Colonic mucosa (tissue), 4 donors: ENCODE results near the gene SKOR1. TPM values are rescaled to one million over a fixed set of nuclear protein-coding genes. Genes with fewer than 3 reads are reported as not detected.

Experiments
- DNase-seq: peaks from one replicate; pipeline ENCODE4 v3.0.0-alpha.2; 2020
- H3K27ac ChIP-seq: fragments of 200-600 bp; one replicate; pipeline ENCODE4 v1.8.0; 2021
- H3K27me3 ChIP-seq: fragments of 200-600 bp; one replicate; pipeline ENCODE4 v1.8.0; 2021
- H3K36me3 ChIP-seq: fragments of 200-600 bp; one replicate; pipeline ENCODE4 v1.8.0; 2021
- H3K4me1 ChIP-seq: fragments of 200-600 bp; one replicate; pipeline ENCODE4 v1.8.0; 2021; ENCODE audit warnings: mild to moderate bottlenecking
- H3K4me3 ChIP-seq: fragments of 200-600 bp; one replicate; pipeline ENCODE4 v1.8.0; 2021
- H3K9ac ChIP-seq, 2 donors: one replicate each; pipeline ENCODE4 v1.7.0; 2013; ENCODE audit warnings: control low read depth in 2 of 2, low read depth in 2 of 2, low read length in 2 of 2
- H3K9me3 ChIP-seq: fragments of 200-600 bp; one replicate; pipeline ENCODE4 v1.8.0; 2021
- CTCF ChIP-seq: fragments of 200-600 bp; IDR thresholded peaks from one replicate; pipeline ENCODE4 v1.8.0; 2022; ENCODE audit warnings: antibody characterized with exemption, mild to moderate bottlenecking
- intact Hi-C: fragments of 100-400 bp; cut with DNase I; formaldehyde crosslinking; loops from one replicate; pipeline ENCODE4 v1.14.1; 2022
- total RNA-seq, 2 donors: library from RNA; stranded (reverse); fragmentation: NEBNext Ultra II Directional in 1 of 2; extraction: Animal tissue kit (Norgen Biotek cat#: 25700) in 1 of 2; gene quantifications; one replicate each; pipeline ENCODE4 v1.2.1, GENCODE V29; 2021
- donor health status: healthy.
- donor health status: DM: no; HTN: no; CAD: no.
- donor health status: DM: no; HTN: no; CAD: no.

The SKOR1 gene
- total RNA-seq, 2 donors from 2014 or later = 0.10 to 0.19 TPM

- TF ChIP-seq CTCF = no peak
- no peak overlapping the region for H3K27ac ChIP-seq
- intact Hi-C loops = no loop called here
- H3K27me3 ChIP-seq = no peaks in the 10 kb centered on the region
- H3K36me3 ChIP-seq = no peaks in the 10 kb centered on the region
- no peak overlapping the region for H3K9ac ChIP-seq
- H3K4me3 ChIP-seq = no peak overlapping the region
- H3K9me3 ChIP-seq = no peaks in the 10 kb centered on the region
- no peak for DNase-seq
- peaks cover 6% of the 10 kb centered on the region for H3K4me1 ChIP-seq
These were observed 36.7 kb downstream of the SKOR1 start for GRCh38 chr15:67861983-67862382.

DNA sequence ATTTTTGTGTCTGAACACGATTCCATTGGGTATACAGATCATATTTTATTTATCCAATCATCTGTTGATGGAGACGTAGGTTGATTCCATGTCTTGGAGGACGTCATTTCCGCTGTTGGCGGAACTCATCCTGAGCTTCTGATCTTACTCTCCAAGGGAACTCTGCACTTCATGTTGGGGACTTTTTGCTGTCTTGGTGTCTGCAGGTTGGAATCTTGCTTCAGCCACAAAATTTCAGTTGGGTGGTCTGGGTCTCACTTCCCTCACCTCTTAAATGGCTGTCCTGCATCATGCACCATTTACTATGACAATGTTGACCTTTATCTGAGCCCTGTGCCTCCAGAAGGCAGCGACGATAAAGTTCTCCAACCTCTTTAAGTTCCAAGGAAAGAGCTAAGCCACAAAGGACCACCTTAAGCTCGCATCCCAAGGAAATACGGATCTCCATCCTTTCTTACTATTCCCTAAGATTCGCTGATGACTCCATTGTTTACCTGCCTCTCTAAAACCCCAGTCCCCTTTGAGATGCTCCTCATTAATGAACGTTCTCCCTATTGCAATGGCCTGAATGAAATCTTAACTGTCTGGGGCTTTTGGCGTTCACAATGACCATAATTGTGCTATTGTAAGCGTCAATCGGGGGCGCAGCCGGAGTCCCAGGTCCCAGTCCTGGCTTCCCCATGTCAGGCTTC, 37.6 kb downstream of the SKOR1 start:
- Histone ChIP-seq H3K9me3 (no peaks in the 10 kb centered on the region), H3K4me3 (peak overlapping the region; percentile 56), H3K27me3 (no peaks in the 10 kb centered on the region), H3K36me3 (no peaks in the 10 kb centered on the region), H3K27ac (no peak overlapping the region), H3K4me1 (peaks cover 6% of the 10 kb centered on the region), H3K9ac (peak overlapping the region in 1 of 2 donors; percentile 68)
- no peak for DNase-seq
- TF ChIP-seq CTCF = no peak
- intact Hi-C loops = loop anchor here (1.0 kb wide), 1 partner anchor 292 kb away; no protein-coding TSS in a partner anchor

GRCh38 chr15:67863442-67863987, 38.2 kb downstream of the SKOR1 start:
- H3K4me3 ChIP-seq = peak overlapping the region; percentile 56
- peak; percentile 73 for DNase-seq
- peaks cover 6% of the 10 kb centered on the region for H3K4me1 ChIP-seq
- no peaks in the 10 kb centered on the region for H3K36me3 ChIP-seq
- intact Hi-C loops = loop anchor here (1.0 kb wide), 1 partner anchor 292 kb away; no protein-coding TSS in a partner anchor
- TF ChIP-seq CTCF = peak; percentile 90
- H3K9me3 ChIP-seq = no peaks in the 10 kb centered on the region
- H3K27me3 ChIP-seq = no peaks in the 10 kb centered on the region
- no peak overlapping the region for H3K27ac ChIP-seq
- H3K9ac ChIP-seq = peak overlapping the region in 1 of 2 donors; percentile 68

DNA sequence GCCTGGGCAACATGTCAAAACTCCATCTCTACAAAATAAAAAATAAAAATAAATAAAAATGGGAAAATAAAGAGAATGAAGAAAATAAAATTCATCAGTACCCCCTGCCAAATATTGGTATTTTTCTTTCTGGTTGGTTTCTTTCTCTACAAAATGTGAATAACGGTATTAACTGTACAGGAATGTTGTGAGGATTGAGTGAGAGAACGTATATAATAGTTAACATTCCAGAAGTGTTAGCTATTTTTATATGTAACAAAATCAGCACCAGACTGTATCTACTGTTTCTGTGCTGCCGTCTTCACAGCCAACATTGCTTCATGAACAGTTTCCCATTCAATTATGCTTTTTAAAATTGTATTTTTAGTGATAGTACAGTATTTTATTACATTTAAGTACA, 40.0 kb downstream of the SKOR1 start:
- H3K9ac ChIP-seq = no peak overlapping the region
- no peaks in the 10 kb centered on the region for H3K9me3 ChIP-seq
- no peak overlapping the region for H3K27ac ChIP-seq
- DNase-seq = no peak
- H3K4me3 ChIP-seq = no peak overlapping the region
- H3K36me3 ChIP-seq = no peaks in the 10 kb centered on the region
- no peaks in the 10 kb centered on the region for H3K27me3 ChIP-seq
- H3K4me1 ChIP-seq = peaks cover 6% of the 10 kb centered on the region
- no peak for TF ChIP-seq CTCF
- intact Hi-C loops = no loop called here

DNA sequence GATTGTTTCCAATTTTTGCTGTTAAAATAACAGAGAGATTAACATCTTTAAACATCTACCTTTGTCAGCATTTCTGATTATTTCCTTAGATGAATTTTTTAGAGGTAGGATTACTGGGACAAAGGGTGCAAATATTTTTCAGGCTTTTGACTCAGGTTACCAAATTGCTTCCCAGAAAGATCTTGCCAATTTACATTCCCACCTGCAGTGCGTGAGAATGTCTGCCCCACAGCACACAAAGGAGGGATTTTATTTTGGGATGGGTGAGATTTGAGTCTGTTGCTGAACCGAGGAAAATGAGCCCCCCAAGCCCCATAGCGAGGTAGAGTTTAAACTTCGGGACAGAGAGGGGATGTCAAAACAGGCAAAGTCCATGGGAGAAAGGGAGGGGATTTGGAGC, 40.5 kb downstream of the SKOR1 start:
- H3K4me1 ChIP-seq = peaks cover 6% of the 10 kb centered on the region
- no peak overlapping the region for H3K9ac ChIP-seq
- no peak overlapping the region for H3K27ac ChIP-seq
- no peak for DNase-seq
- intact Hi-C loops = no loop called here
- H3K4me3 ChIP-seq = no peak overlapping the region
- TF ChIP-seq CTCF = no peak
- H3K36me3 ChIP-seq = no peaks in the 10 kb centered on the region
- no peaks in the 10 kb centered on the region for H3K9me3 ChIP-seq
- H3K27me3 ChIP-seq = no peaks in the 10 kb centered on the region
